ENCODE measurements around the gene PANK4.
A peak's percentile ranks its signal among the peaks of the same experiment; 100 is the strongest.
"Not testable (repeated sequence)": the region's sequence is repeated elsewhere in the genome, so short reads cannot be mapped to it uniquely, and the experiment has no call there.

The PANK4 gene

DNA sequence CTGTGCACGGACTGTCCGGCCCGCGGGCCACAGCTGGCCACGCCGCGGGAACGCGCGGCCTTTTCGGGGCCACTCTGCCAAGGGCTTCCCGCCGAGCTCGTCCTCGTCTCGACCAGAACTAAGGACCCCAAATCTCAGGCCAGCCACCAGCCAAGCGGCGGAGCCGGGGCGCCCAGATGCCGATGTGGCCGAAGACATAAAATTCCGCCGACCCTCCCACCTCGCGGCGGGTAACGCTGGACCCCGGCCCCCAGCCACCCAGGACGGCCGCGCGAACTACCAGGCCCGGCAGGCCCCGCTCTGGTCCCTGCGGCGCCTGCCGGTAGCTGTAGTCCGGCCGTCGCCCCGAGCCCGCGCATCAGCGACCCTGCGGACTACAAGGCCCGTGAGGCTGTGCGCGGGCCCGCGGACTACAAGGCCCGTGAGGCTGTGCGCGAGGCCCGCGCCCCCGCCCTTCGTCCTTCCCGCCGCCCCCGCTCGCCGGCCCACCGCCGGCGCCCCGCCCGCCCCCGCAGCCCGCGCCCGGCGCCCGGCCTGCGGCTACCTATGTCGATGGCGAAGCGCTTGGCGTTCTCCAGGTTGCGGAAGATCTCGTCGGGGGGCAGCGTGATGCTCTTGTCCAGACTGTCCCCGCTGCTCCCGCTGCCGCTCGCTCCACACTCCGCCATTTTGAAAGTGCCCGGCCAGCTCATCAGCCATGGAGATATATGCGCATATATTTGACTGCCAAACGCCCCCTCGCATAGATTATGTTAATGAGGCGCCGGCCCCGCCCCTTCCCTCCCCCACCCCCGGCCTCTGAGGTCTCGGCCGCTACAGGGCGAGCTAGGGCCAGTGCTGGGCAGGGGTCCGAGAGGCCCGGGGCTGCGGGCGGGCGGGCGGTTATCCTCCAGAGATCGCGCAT lies at the start of gene PANK4:
Gene PANK4 (minus strand): TSS at position 677 of the 904 bp plus-strand sequence. CDS start 9 bp downstream, at position 668.
- peak; percentile 91 to 94 for DNase-seq

- DNase-seq, result no peak
Measured at GRCh38 chr1:2574350-2574749, 48.0 kb upstream of the PANK4 start.

- DNase-seq, result no peak
Measured at GRCh38 chr1:2573250-2573920, 47.0 kb upstream of the PANK4 start.

GRCh38 chr1:2571348-2571747 lies 45.0 kb upstream of the PANK4 start:
- no peak for DNase-seq

- DNase-seq, result no peak
Measured at GRCh38 chr1:2570332-2570731, 43.9 kb upstream of the PANK4 start.

- DNase-seq, result not testable (repeated sequence)
Measured at GRCh38 chr1:2569703-2570102, 43.3 kb upstream of the PANK4 start.

DNA sequence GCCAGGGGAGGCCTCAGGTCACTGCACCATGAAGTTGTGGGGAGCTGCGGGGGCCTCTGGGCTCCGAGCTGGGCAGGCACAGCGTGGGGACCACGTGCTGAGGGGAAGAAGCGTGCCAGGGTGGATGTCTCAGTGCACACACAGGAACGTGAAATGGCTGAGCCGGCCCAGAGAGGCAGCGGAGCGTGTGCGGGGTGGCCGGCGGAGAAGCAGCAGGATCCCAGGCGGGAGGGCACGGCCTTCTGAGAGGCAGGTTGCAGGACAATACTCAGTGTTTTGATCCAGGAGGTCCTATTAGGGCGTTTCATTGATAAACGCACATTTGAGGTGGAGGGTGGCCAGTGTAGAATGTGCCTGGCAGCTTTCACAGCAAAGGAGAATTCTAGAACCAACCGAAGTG lies 42.7 kb upstream of the PANK4 start:
- no peak for DNase-seq

DNA sequence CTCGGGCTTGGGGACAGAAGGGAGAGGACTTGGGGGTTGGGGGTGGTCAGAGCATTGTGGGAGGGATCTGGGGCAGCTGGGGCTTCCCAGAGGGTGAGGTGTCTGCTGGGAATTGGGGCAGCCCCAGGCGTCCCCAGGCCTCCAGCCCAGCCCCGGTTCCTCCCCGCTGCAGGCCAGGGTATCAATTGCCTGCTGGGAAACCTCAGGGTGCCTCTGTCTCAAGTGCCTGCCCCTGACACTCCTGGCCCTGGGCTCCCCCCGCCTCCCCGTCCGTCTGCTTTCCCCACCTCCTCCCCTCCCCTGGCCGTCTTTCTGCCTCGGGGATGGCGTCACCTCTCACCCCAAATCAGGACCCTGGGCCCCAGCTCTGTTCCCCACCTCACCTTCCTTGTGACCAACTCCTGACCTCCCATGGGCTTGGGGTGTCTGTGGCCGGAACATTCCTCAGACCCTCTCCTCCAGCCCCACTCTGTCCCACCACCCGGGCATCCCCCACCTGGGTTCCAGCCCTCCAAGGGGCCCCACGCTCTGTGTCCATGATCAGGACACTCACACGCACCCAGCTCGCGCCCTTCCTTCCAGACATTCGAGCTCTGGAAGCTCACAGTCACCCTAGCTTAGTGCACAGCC lies 41.9 kb upstream of the PANK4 start:
- DNase-seq, result not testable (repeated sequence)

DNA sequence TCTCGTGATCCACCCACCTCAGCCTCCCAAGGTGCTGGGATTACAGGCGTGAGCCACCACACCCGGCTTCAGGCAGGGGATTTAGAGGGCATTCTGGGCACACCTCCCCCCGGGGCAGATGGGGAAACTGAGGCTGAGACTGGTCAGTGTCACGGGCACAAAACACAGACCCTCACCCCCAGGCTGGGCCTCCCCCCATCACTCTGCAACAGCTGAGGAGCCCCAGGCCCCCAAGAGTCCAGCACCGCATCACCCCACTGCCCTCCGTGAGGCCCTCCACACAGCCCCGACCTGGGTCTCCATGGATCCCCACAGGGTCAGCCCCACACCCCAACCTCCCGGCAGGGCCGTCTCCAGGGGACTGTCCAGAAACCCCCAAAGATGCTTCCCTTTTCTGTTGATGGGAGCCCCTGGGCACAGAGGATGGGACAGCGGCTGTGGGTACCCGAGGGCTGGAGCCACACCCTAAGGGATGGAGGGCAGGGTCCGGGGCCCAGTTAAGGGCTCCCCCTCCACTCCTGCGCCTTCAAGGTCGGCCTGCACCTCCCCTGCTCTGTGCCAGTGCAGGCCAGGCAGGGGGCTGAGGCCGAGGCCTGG lies 40.8 kb upstream of the PANK4 start:
- no peak for DNase-seq

DNA sequence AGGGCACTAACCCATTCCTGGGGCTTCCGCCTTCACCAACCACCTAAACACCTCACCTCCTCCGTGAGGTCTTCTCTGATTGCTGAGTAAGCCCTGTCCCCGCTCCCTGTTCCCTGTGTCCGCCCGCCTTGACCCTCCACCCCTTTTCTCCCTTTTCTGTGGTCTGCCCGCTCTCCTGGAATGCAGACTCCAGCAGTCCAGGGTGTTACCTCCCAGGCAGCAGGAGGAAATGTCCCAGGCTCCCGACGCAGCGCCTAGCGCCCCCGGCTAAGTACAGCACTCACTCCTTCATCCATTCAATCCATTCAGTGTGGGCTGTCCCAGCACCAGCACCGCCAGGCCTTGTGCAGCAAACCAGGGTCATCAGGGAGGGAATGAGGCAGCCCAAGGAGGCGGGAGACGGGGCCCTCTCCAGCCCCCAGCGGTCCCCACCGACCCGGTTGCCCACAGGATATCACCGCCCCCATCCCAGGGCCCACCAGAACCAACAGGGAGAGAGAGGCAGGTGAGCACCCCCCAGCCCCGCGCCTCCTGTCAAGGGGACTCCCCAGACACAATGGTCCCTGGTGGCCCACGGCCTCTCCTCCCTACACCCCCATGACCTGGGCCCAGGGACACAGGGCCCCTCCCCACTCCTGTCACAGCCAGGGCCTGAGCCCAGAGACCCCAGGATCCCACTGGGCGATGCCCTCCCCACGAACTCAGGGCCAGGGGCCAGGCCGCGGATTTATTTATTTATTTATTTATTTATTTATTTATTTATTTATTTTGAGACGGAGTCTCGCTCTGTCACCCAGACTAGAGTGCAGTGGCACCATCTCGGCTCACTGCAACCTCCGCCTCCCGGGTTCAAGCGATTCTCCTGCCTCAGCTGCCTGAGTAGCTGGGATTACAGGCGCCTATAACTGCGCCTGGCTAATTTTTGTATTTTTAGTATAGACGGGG lies 40.0 kb upstream of the PANK4 start:
- no peak for DNase-seq

DNA sequence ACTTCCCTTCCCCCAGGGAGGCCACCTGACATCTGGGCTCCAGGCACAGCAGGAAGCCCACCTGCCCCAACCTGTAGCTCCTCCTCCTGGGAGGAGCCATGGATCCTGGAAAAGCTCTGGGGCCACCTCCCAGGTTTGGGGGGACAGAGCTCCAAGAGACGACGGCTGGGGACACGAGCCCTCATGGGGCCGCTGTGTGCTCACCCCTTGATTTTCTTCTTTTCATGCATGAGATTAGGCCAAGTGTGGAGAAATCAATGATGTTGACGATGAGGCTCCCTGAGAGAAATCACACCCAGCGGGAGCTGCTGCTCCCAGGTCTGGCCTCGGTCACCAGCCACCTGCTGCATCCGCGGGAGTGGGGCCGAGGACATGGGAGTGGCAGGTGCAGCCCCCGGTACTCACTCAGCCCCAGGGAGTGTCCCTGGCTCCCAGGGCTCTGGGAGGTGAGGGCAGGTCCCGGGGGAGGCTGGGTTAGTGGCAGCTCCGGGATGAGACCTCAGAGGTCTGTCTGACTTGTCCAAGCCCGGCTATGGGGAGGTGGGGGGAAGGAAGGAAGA lies 38.5 kb upstream of the PANK4 start:
- DNase-seq, result no peak

- DNase-seq, result no peak
Measured at GRCh38 chr1:2564006-2564814, 37.8 kb upstream of the PANK4 start.

GRCh38 chr1:2563205-2563604 lies 36.8 kb upstream of the PANK4 start:
- no peak for DNase-seq

- no peak for DNase-seq
Measured at GRCh38 chr1:2561898-2562895, 35.8 kb upstream of the PANK4 start.

DNA sequence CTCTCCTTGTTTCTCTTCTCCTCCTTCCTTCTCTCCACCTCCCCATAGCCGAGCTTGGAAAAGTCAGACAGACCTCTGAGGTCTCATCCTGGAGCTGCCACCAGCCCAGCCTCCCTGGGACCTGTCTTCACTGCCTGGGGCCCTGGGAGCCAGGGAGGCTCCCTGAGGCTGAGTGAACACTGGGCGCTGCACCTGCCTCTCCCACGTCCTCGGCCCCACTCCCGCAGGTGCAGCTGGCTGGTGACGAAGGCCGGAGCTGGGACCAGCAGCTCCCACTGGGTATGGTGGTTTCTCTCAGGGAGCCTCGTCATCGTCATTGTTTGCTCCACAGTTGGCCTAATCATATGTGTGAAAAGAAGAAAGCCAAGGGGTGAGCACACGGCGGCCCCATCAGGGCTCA lies 35.0 kb upstream of the PANK4 start:
- DNase-seq, result no peak

DNA sequence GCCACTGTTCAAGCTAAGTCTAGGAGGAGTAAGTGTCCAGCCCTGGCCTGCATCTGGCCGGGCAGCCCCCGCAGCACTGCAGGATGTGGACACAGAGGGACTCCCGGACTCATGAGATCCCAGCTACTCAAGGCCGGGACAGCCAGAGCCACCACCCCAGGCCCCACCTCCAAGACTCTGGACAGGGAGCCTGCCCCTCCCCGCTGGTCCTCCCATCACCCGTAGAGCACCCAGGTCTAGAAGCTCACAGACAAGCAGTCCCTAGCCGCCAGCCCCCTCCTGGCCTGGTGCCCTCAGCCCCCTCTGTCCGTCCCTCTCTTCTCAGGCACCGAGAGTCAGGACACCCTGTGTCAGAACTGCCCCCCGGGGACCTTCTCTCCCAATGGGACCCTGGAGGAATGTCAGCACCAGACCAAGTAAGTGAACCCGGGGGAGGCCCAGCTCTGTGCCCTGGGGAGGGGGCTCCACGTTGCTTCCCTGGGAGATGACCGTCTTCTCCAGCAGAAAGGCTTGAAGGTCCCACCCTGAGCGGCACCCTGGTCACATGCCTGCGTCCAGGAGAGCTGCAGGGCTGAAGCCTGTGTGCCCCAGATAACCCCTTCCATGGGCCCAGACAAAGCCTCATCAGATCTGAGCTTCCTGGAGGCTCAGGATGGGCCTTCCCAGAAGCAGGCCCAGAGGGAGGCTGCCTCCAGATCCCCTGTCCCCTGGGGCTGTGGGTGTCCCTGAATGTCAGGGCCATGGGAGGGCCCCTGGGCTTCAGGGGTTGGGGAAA lies 34.1 kb upstream of the PANK4 start:
- no peak for DNase-seq

GRCh38 chr1:2559509-2560298 lies 33.3 kb upstream of the PANK4 start:
- DNase-seq, result no peak

GRCh38 chr1:2558861-2559260 lies 32.5 kb upstream of the PANK4 start:
- DNase-seq, result no peak

All from hippocampal formation (tissue), 2 donors.